ENCODE data around the gene SLC12A1.
A peak's percentile ranks its signal among the peaks of the same experiment; 100 is the strongest.

The SLC12A1 gene

DNA sequence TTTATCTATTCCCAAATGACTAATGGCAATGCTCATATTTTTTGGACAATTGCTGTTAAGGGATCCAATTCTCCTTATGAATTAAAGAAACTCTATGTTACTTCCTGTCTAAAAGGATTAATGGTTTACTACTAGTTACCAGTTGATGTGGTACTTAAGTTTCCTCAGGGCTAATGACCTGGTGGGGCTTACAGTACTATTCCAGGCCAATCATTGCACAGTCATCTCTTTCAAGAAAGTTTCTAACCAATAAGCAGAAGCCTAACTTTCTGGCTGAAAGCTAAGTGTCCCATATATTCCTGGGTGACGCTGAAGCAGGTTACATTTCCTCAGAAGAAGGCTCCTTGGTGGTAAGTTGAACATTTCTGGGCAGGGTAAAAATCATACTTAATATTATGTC lies at the start of gene SLC12A1:
SLC12A1 (plus strand) TSS at position 322 of the 400 bp plus-strand sequence. CDS start 1,418 bp downstream, outside the sequence.
- H3K36me3 Mint-ChIP-seq (ENCODE audit: low read depth), result no peaks in the 10 kb centered on the region
- H3K9me3 Mint-ChIP-seq, result no peaks in the 10 kb centered on the region
- ATAC-seq, result no peak
- no peak for DNase-seq
- H3K4me3 Mint-ChIP-seq, result no peak within 1 kb of the TSS
- no peaks in the 10 kb centered on the region for H3K4me1 Mint-ChIP-seq
- H3K27ac Mint-ChIP-seq, result no peak within 1 kb of the TSS
- peaks cover 18% of the 10 kb centered on the region for H3K27me3 Mint-ChIP-seq

DNA sequence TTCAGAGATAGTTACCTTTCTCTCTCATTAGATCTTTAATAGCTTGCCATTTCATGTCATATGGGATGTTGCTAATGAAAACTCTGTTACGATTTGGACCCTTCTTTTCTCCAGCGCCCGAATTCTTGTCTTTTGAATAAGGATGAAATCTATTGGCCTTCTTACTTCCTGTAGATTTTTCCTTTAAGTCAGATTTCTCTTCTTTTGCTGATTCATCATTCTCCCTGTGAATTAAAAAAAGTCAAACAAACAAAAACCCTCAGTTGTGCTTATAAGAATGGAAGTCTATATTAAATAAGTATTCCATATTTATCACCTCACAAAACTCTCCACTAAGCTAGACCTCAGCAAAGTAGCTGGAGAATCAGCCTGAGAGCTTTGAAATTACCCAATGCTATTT lies 37.5 kb upstream of the SLC12A1 start:
- H3K4me3 Mint-ChIP-seq, result no peak overlapping the region
- DNase-seq, result no peak
- no peak for ATAC-seq
- no peaks in the 10 kb centered on the region for H3K27me3 Mint-ChIP-seq
- H3K4me1 Mint-ChIP-seq, result no peaks in the 10 kb centered on the region
- H3K9me3 Mint-ChIP-seq, result peaks cover 13% of the 10 kb centered on the region
- no peak overlapping the region for H3K27ac Mint-ChIP-seq
- H3K36me3 Mint-ChIP-seq (ENCODE audit: low read depth), result peaks cover 15% of the 10 kb centered on the region

DNA sequence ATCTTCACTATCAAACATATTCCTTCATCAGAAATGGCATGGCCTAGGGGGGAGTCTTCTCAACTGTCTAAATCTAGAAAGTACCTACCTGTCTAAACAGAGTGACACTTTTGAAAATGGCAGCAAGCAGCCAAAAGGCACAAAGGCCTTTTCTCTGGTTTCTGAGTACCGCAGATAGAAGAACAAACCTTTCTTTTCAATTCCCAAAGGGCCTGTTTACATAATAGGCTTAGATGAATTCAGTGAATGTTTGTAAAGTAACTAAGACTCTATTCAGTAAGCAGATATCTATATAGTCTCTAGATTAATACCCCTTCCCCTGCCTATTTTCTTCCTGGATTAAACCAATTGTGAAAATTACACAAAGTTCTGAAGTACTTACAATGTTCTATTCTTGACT lies 35.1 kb upstream of the SLC12A1 start:
- H3K27me3 Mint-ChIP-seq, result no peaks in the 10 kb centered on the region
- ATAC-seq (no peak), DNase-seq (no peak)
- H3K9me3 Mint-ChIP-seq, result peaks cover 13% of the 10 kb centered on the region
- no peak overlapping the region for H3K4me3 Mint-ChIP-seq
- H3K27ac Mint-ChIP-seq, result no peak overlapping the region
- H3K4me1 Mint-ChIP-seq, result peaks cover 3% of the 10 kb centered on the region
- peaks cover 15% of the 10 kb centered on the region for H3K36me3 Mint-ChIP-seq (ENCODE audit: low read depth)

DNA sequence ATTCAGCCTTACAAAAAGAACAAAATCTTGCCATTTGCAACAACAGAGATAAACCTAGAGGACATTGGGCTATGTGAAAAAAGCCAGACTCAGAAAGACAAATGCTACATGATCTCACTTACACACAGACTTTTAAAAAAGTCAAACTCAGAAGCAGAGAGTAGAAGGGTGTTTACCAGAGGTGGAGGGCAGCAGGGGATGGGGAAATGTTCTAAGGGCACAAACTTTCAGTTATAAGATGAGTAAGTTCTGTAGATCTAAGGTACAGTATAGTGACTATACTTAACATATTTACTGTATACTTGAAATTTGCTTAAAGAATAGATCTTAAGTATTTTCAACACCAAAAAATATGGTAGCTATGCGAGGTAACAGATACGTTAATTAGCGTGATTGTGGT lies 31.0 kb upstream of the SLC12A1 start:
- DNase-seq, result no peak
- Mint-ChIP-seq H3K27ac (peak overlapping the region; percentile 4), H3K36me3 (ENCODE audit: low read depth) (peaks cover 3% of the 10 kb centered on the region), H3K27me3 (peaks cover 12% of the 10 kb centered on the region), H3K9me3 (peaks cover 13% of the 10 kb centered on the region), H3K4me1 (peaks cover 13% of the 10 kb centered on the region), H3K4me3 (no peak overlapping the region)
- no peak for ATAC-seq

DNA sequence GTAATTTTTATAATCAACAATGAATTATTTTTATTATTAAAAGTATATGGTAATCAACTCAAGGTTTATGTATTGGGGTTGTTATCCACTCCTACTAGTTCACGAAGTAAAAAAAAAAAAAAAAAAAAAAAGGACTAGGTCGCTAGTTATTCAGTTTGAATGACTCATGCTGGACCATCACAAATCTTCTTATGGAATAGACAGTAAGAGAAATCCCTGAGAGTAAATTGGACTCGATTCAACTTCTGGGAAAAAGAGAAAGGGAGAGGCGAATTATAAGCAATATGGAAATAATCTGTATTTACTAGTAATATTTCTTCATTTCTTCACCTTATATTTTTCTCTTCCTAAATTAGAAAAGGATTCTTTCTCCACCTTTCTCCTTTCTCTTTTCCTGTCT lies 30.0 kb upstream of the SLC12A1 start:
- Mint-ChIP-seq H3K4me3 (no peak overlapping the region), H3K27me3 (peaks cover 12% of the 10 kb centered on the region), H3K4me1 (peaks cover 13% of the 10 kb centered on the region), H3K27ac (no peak overlapping the region), H3K9me3 (peaks cover 13% of the 10 kb centered on the region), H3K36me3 (ENCODE audit: low read depth) (peaks cover 3% of the 10 kb centered on the region)
- no peak for DNase-seq
- ATAC-seq, result no peak

DNA sequence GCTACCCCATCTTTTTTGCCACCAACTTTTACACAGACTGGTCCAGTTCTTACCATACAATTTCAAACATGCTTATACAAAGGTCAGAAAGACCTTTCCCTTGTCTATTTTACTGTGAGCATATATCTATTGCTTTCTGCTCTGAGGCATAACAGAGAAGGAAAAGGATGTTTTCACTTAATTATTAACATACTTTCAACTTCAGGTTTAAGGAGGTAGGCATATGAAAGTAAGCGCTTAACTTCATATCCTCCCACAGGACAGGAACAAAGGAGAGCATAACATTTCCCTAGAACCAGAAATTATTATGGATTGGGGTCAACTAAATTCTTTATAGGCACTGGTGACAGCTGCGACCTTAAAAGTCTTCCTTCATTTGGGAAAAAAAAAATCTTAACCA lies 29.1 kb upstream of the SLC12A1 start:
- no peak for ATAC-seq
- Mint-ChIP-seq H3K4me1 (peaks cover 13% of the 10 kb centered on the region), H3K9me3 (peaks cover 10% of the 10 kb centered on the region), H3K27ac (peak overlapping the region; percentile 86), H3K4me3 (peak overlapping the region; percentile 86), H3K27me3 (peaks cover 15% of the 10 kb centered on the region), H3K36me3 (ENCODE audit: low read depth) (peaks cover 3% of the 10 kb centered on the region)
- no peak for DNase-seq

DNA sequence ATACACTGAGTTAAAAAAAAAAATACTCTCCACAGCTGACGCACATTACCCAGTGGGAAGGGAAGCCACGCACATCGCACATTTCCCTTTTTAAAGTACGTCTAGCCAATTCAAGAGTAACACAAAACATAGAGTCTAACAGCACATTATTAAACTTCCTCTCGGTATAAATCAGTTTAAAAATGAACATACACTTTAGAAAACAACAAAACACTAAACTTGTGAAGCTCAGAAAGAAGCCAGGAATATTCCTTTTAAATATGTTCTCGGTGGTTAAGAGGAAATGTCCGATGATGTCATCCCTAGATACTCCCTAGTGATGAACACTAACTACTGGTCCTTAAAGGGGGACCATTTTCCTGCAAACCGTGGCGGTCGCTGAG lies 28.7 kb upstream of the SLC12A1 start:
- peaks cover 10% of the 10 kb centered on the region for H3K9me3 Mint-ChIP-seq
- H3K36me3 Mint-ChIP-seq (ENCODE audit: low read depth), result peaks cover 3% of the 10 kb centered on the region
- H3K4me1 Mint-ChIP-seq, result peaks cover 13% of the 10 kb centered on the region
- peaks cover 17% of the 10 kb centered on the region for H3K27me3 Mint-ChIP-seq
- DNase-seq (peak; percentile 3), ATAC-seq (peak; percentile 59)
- peak overlapping the region; percentile 86 for H3K27ac Mint-ChIP-seq
- peak overlapping the region; percentile 86 for H3K4me3 Mint-ChIP-seq

DNA sequence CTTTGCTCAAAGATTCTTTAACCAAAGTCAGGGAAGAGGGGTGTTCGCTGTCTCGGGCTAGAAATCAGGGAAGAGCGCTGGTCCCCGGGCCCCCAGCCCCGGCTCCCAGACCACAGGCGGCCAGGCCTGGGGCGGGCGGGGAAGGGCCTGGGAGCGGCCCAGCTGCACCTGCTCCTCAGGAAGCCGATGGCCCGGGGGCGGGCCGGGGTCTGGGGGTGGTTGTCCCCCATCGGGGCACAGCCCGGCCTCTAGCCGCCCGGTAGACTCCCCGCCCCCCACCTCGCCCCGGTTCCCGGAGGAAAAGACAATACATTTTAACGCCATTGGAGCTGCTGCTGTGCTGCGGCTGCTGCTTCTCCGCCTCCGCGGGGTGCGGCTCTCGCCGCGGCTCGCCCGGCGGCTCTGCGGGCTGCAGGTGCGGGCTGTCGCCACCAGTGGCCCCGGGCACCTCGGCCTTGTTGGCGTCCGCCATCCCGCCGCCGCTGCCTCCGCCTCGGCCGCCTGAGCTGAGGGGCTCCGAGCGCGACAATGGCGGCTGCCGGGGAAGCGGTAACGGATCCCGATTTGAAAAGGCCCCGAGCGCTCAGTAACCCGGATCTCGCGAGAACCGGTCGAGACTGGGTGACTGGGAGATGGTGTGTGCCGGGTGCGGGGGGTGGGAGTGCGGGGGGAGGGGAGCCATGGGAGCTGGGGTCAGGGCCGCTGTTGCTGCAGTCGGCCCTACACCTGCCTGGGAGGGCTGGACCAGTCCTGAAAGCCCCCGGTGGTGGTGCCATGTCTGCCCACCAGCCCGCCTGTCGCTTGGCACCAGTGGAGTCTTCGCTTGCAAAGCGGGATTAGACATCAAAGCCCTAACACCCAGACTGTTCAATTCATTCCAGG lies 28.1 kb upstream of the SLC12A1 start, which contains the start of gene MYEF2:
MYEF2 (minus strand) TSS at position 530 of the 882 bp plus-strand sequence; CDS start at position 472, 58 bp downstream.
- H3K4me1 Mint-ChIP-seq, result peaks cover 13% of the 10 kb centered on the region
- peaks cover 6% of the 10 kb centered on the region for H3K9me3 Mint-ChIP-seq
- H3K4me3 Mint-ChIP-seq, result peak within 1 kb of the TSS; percentile 86
- DNase-seq (peak; percentile 74), ATAC-seq (peak; percentile 79)
- peaks cover 1% of the 10 kb centered on the region for H3K36me3 Mint-ChIP-seq (ENCODE audit: low read depth)
- peak within 1 kb of the TSS; percentile 86 for H3K27ac Mint-ChIP-seq
- peaks cover 17% of the 10 kb centered on the region for H3K27me3 Mint-ChIP-seq

DNA sequence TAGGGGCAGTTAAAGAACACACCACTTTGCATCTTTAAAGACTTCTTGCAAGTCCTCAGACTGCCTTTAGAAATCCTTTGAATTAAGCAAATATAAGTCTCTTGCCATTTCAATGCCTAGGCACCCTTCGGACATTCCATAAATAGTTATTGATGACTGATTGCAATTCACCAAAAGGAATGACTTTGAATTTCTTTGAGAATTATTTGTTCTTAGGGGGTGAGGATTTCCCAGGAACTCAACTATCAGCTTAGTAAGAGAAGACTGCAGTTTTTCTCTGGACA lies 27.5 kb upstream of the SLC12A1 start:
- Mint-ChIP-seq H3K27me3 (peaks cover 17% of the 10 kb centered on the region), H3K36me3 (ENCODE audit: low read depth) (no peaks in the 10 kb centered on the region), H3K27ac (no peak overlapping the region), H3K4me3 (peak overlapping the region; percentile 32), H3K9me3 (no peaks in the 10 kb centered on the region), H3K4me1 (peaks cover 13% of the 10 kb centered on the region)
- ATAC-seq, result no peak
- DNase-seq, result no peak

DNA sequence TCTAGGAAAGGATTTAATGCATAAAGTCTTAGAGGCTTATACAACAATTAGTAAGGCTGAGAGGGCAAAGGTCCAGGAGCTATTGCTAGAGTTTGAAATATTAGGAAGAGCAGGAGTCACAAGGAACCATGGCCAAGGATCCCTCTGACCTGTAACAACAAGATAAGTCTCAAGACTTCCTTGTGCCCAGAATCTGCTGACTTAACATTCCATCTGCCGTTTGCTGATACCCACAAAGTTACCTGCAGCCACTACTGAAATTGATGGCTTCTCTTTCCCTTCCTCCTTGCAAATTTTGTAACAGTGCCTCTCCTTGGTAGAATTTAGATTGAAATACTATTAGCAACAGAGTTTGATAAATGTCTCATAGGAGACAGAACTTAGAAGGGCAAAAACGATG lies 23.4 kb upstream of the SLC12A1 start:
- H3K27me3 Mint-ChIP-seq, result peaks cover 22% of the 10 kb centered on the region
- ATAC-seq (no peak), DNase-seq (no peak)
- H3K27ac Mint-ChIP-seq, result no peak overlapping the region
- H3K4me1 Mint-ChIP-seq, result no peaks in the 10 kb centered on the region
- H3K4me3 Mint-ChIP-seq, result no peak overlapping the region
- no peaks in the 10 kb centered on the region for H3K9me3 Mint-ChIP-seq
- no peaks in the 10 kb centered on the region for H3K36me3 Mint-ChIP-seq (ENCODE audit: low read depth)

DNA sequence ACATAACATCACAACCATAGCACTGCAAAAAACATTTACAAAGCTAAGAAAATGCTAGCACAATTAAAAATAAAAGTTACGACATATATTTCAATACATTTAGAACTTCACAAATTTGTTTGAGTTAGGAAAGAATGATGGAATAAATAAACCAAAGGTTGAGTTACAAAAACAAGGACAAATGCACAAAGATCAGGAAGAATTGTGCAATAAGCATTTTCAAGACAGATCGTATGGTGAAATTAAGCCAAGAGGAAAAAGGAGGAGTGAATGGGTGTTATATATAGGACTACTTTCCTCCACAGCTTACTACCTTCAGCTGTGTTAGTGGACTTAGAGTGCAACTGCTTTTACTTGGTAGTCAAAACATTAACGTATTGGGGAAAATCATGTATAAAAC lies 20.6 kb upstream of the SLC12A1 start:
- DNase-seq (no peak), ATAC-seq (no peak)
- H3K9me3 Mint-ChIP-seq, result no peaks in the 10 kb centered on the region
- no peak overlapping the region for H3K4me3 Mint-ChIP-seq
- H3K27me3 Mint-ChIP-seq, result peaks cover 20% of the 10 kb centered on the region
- H3K36me3 Mint-ChIP-seq (ENCODE audit: low read depth), result no peaks in the 10 kb centered on the region
- H3K27ac Mint-ChIP-seq, result no peak overlapping the region
- H3K4me1 Mint-ChIP-seq, result no peaks in the 10 kb centered on the region

DNA sequence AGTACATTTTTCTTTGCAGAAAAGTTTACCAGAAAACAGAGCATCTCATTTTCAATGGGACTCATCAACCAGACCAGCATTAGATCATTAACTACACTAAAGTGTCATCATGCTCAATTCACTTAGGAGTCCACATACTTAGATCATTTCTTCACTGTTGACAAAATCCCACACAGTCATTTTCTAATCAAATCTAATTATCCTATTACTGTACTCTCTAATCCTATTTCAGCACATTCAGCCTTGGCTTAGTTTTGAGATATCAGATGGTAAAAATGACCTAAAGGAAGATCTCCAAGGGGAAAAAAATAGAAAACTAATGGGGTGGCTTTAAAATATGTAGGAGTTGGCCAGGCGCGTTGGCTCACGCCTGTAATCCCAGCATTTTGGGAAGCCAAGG lies 19.8 kb upstream of the SLC12A1 start:
- peaks cover under 1% of the 10 kb centered on the region for H3K4me1 Mint-ChIP-seq
- DNase-seq (no peak), ATAC-seq (no peak)
- peaks cover 4% of the 10 kb centered on the region for H3K9me3 Mint-ChIP-seq
- no peak overlapping the region for H3K27ac Mint-ChIP-seq
- no peak overlapping the region for H3K4me3 Mint-ChIP-seq
- peaks cover 26% of the 10 kb centered on the region for H3K27me3 Mint-ChIP-seq
- H3K36me3 Mint-ChIP-seq (ENCODE audit: low read depth), result no peaks in the 10 kb centered on the region

DNA sequence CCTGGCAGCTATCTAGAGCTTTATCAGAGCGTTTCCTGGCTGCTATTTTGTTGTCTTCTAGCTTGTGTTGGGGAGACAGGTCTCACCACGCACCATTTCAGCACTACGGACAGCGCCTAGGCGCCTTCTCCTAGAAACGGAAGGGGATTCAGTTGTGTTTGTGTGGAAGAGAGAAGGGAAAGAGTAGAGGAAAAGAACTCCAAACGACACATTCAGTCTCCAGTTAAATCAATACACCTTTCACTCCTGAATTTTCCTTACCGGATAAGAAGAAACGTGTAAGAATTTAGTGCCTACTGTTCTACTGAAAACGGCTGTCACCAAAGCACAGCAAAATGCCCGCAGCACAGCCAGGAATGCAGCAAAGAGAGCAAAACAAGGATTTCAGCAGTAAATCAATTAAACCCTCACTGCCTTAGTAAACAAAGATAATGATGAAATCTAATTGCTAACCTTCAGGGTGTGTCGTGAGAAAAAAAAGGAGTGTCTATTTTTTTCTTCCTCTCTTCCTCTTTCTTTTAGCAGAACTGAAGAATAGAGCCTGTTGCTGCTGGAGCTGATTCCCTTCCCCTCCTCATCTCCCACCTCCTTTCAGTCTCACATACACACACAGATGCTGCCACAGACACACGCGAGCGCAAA lies 15.0 kb upstream of the SLC12A1 start:
- Mint-ChIP-seq H3K27me3 (peaks cover 46% of the 10 kb centered on the region), H3K4me3 (peak overlapping the region; percentile 52), H3K27ac (no peak overlapping the region), H3K9me3 (peaks cover 9% of the 10 kb centered on the region), H3K36me3 (ENCODE audit: low read depth) (no peaks in the 10 kb centered on the region), H3K4me1 (peaks cover 4% of the 10 kb centered on the region)
- ATAC-seq (no peak), DNase-seq (peak; percentile 49)

DNA sequence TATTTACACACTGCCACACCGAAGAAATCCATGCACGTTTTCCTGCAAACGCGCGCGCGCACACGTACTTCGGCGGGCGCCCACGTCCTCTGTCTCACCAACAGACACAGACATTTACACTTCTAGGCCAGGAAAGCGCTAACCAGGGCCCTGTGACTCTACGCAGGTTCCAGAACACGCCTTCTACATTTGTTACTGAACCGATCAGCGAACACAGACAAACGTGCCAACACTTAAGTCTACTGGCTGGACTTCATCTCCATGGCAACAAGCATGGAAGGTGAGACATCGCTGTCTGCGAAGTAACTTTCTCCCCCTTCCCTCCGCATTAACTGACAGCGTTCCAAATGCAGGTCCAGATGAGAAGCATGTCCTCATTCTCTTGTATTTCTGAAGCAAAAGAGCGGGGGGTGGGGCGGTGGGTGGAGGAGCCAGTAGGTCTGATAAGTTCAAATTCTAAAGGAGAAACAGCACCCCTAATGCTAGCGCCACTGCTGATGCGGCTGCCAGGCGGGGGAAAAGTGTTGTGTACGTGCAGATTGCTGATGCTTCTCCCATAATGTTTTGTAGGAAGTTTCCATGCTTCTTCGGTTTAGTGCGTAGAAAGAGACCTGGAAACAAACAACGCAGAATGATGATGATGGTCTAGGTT lies 14.4 kb upstream of the SLC12A1 start, which contains the start of gene CTXN2:
CTXN2 (plus strand) TSS at position 92 of the 652 bp plus-strand sequence. CDS start 9,636 bp downstream, outside the sequence.
- Mint-ChIP-seq H3K4me3 (peak within 1 kb of the TSS; percentile 52), H3K27me3 (peaks cover 45% of the 10 kb centered on the region), H3K36me3 (ENCODE audit: low read depth) (no peaks in the 10 kb centered on the region)

DNA sequence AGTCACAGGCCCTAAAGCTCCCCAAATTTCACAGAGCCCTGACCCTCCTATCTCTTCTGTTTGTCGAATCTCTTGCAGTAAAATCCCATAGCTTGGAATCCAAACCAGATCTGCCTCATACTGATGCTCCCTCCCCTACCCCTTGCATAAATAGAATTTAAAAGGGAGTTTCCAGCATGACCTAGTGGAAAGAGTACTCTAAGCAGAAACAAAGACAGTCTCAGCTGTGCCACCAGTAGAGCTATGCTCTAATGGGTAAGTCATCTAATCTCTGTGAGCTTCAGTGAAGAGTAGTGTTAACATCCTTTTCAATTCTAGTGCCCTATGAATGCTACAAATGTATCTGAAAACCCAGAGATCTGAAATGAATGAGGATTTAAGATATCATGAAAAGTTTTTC lies 4.0 kb upstream of the SLC12A1 start:
- Mint-ChIP-seq H3K4me3 (no peak overlapping the region), H3K9me3 (no peaks in the 10 kb centered on the region), H3K27ac (no peak overlapping the region), H3K27me3 (peaks cover 27% of the 10 kb centered on the region), H3K36me3 (ENCODE audit: low read depth) (no peaks in the 10 kb centered on the region), H3K4me1 (no peaks in the 10 kb centered on the region)
- no peak for DNase-seq
- no peak for ATAC-seq

More for the DNA sequence above, 14.4 kb upstream of the SLC12A1 start, which contains the start of gene CTXN2:
- DNase-seq (no peak), ATAC-seq (no peak)
- H3K4me1 Mint-ChIP-seq, result peaks cover 4% of the 10 kb centered on the region
- no peak within 1 kb of the TSS for H3K27ac Mint-ChIP-seq
- H3K9me3 Mint-ChIP-seq, result peaks cover 9% of the 10 kb centered on the region
